C4-2B (cell line): ENCODE results near the gene XPNPEP1.

Experiments
- ZFX ChIP-seq: fragments of 450-650 bp; IDR thresholded peaks from 2 replicates; pipeline ENCODE4 v1.6.1; 2017
- TF ChIP-seq, protein P1 (sequence below): fragments of 450-650 bp; conservative IDR thresholded peaks from 2 replicates; pipeline ENCODE4 v1.5.1; 2017; ENCODE audit warnings: mild to moderate bottlenecking

DNA sequence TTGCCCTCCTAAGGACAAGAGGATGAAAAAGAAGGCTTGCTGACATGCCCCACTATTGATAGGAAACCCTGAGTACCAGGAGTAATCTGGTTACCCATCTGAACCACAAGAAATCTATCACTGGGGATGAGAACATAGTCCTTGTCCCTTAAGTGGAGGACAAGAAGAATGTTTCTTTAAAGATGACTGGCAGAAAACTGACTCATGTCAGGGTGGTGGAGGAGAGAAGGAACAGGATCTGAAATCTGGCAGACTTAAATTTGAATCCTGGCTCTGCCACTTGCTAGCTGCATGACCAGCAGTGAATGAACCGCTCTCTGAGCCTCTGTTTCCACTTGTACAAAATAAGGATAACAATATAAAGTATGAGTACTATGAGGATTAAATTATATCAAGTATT is 38.9 kb upstream of the XPNPEP1 start:
- TF ChIP-seq, protein P1, sequence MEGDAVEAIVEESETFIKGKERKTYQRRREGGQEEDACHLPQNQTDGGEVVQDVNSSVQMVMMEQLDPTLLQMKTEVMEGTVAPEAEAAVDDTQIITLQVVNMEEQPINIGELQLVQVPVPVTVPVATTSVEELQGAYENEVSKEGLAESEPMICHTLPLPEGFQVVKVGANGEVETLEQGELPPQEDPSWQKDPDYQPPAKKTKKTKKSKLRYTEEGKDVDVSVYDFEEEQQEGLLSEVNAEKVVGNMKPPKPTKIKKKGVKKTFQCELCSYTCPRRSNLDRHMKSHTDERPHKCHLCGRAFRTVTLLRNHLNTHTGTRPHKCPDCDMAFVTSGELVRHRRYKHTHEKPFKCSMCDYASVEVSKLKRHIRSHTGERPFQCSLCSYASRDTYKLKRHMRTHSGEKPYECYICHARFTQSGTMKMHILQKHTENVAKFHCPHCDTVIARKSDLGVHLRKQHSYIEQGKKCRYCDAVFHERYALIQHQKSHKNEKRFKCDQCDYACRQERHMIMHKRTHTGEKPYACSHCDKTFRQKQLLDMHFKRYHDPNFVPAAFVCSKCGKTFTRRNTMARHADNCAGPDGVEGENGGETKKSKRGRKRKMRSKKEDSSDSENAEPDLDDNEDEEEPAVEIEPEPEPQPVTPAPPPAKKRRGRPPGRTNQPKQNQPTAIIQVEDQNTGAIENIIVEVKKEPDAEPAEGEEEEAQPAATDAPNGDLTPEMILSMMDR = no peak
- no peak for TF ChIP-seq ZFX
